ENCODE results near the gene COL18A1. TPM values are rescaled to one million over a fixed set of nuclear protein-coding genes. Genes with fewer than 3 reads are reported as not detected.

Gene COL18A1
- polyA plus RNA-seq, 1 of the 3 experiments (the other 2 are of a cell fraction) = 118 TPM

- POLR2A ChIA-PET = no interaction called here
Measured at GRCh38 chr21:45468051-45468970, 63.3 kb downstream of the COL18A1 start.

DNA sequence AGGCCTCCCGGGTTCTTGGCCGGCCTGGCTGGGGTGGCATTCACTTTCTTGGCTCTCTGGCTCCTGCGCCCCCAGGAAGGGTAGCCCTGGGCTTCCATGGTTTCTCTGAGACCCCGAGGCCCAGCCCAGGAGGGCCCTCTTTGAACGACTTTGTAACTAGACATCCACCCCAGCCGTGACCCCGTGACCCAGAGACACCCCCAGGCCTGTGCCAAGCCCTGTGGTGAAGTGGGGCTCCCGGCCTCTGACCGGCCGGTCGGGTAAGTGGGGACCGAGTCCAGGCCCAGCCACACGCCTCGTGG, 64.0 kb downstream of the COL18A1 start:
- Histone ChIP-seq H3K79me2 (ENCODE audit: insufficient read depth) (peaks cover 77% of the 10 kb centered on the region), H3F3A (replicated peaks; ENCODE audit: insufficient read depth) (peaks cover 17% of the 10 kb centered on the region), H3K27me3 (ENCODE audit: insufficient read depth) (no peaks in the 10 kb centered on the region), H3K9me2 (no peaks in the 10 kb centered on the region), H4K20me1 (ENCODE audit: insufficient read depth) (peaks cover 67% of the 10 kb centered on the region), H3K9me3 (no peaks in the 10 kb centered on the region), H3K27ac (ENCODE audit: low read depth in 2 of 2, low read length in 1 of 2) (peak overlapping the region in 1 of 2 experiments; percentile 85; a peak in 1 of 4 replicates), H3K9ac (no peak overlapping the region), H3K4me1 (ENCODE audit: control insufficient read depth in 1 of 2, insufficient read depth in 2 of 2, low read depth in 1 of 2, low read length in 1 of 2) (peaks cover 16 to 34% of the 10 kb centered on the region in 2 experiments; a peak in 3 of 4 replicates), H3K4me3 (ENCODE audit: low read depth in 2 of 2, low read length in 1 of 2) (no peak overlapping the region), H2AFZ (ENCODE audit: low read depth) (no peak overlapping the region), H3K4me2 (no peak overlapping the region), H3K36me3 (replicated peaks in 1 of 2; ENCODE audit: control insufficient read depth in 1 of 2, insufficient read depth in 2 of 2, low read length in 1 of 2) (peaks cover 4 to 13% of the 10 kb centered on the region in 2 experiments)
- DNase-seq = no peak
- ChIA-PET POLR2A (no interaction called here), CTCF (interaction anchor here (1.5 to 2.2 kb wide), 2 partner anchors 10 to 352 kb away, joined by 3 to 21 read pairs; no protein-coding TSS in a partner anchor)
- WGBS (ENCODE audit: low lambda C conversion rate) = 100% methylated on average over 4 of the region's 14 CpGs
- TF ChIP-seq, protein P1, sequence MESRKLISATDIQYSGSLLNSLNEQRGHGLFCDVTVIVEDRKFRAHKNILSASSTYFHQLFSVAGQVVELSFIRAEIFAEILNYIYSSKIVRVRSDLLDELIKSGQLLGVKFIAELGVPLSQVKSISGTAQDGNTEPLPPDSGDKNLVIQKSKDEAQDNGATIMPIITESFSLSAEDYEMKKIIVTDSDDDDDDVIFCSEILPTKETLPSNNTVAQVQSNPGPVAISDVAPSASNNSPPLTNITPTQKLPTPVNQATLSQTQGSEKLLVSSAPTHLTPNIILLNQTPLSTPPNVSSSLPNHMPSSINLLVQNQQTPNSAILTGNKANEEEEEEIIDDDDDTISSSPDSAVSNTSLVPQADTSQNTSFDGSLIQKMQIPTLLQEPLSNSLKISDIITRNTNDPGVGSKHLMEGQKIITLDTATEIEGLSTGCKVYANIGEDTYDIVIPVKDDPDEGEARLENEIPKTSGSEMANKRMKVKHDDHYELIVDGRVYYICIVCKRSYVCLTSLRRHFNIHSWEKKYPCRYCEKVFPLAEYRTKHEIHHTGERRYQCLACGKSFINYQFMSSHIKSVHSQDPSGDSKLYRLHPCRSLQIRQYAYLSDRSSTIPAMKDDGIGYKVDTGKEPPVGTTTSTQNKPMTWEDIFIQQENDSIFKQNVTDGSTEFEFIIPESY (IDR thresholded peaks at IDR 0.05; ENCODE audit: borderline replicate concordance, low read depth) = no peak
- TF ChIP-seq TCF12 (IDR thresholded peaks at IDR 0.05) = no peak
- no peak for TF ChIP-seq GABPA (IDR thresholded peaks at IDR 0.05; ENCODE audit: low read depth)
- TF ChIP-seq, protein P2, sequence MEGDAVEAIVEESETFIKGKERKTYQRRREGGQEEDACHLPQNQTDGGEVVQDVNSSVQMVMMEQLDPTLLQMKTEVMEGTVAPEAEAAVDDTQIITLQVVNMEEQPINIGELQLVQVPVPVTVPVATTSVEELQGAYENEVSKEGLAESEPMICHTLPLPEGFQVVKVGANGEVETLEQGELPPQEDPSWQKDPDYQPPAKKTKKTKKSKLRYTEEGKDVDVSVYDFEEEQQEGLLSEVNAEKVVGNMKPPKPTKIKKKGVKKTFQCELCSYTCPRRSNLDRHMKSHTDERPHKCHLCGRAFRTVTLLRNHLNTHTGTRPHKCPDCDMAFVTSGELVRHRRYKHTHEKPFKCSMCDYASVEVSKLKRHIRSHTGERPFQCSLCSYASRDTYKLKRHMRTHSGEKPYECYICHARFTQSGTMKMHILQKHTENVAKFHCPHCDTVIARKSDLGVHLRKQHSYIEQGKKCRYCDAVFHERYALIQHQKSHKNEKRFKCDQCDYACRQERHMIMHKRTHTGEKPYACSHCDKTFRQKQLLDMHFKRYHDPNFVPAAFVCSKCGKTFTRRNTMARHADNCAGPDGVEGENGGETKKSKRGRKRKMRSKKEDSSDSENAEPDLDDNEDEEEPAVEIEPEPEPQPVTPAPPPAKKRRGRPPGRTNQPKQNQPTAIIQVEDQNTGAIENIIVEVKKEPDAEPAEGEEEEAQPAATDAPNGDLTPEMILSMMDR (IDR thresholded peaks at IDR 0.05) = no peak
- TF ChIP-seq, protein P3, sequence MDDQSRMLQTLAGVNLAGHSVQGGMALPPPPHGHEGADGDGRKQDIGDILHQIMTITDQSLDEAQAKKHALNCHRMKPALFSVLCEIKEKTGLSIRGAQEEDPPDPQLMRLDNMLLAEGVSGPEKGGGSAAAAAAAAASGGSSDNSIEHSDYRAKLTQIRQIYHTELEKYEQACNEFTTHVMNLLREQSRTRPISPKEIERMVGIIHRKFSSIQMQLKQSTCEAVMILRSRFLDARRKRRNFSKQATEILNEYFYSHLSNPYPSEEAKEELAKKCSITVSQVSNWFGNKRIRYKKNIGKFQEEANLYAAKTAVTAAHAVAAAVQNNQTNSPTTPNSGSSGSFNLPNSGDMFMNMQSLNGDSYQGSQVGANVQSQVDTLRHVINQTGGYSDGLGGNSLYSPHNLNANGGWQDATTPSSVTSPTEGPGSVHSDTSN (IDR thresholded peaks at IDR 0.05) = no peak
- TF ChIP-seq GATA2 (CRISPR knock-in tag; IDR thresholded peaks at IDR 0.05) = no peak
- no peak for TF ChIP-seq RFX5 (IDR thresholded peaks at IDR 0.05; ENCODE audit: low read length)
- TF ChIP-seq RAD21 (IDR thresholded peaks at IDR 0.05; ENCODE audit: low read length) = no peak
- TF ChIP-seq, protein P4, sequence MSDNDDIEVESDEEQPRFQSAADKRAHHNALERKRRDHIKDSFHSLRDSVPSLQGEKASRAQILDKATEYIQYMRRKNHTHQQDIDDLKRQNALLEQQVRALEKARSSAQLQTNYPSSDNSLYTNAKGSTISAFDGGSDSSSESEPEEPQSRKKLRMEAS (IDR thresholded peaks at IDR 0.05; ENCODE audit: low read depth) = no peak
- TF ChIP-seq TAF1 (IDR thresholded peaks at IDR 0.05; ENCODE audit: borderline replicate concordance, low read depth, low read length) = no peak
- no peak for TF ChIP-seq NRF1 (IDR thresholded peaks at IDR 0.05; ENCODE audit: low read depth, low read length)

More at GRCh38 chr21:45468051-45468970, 63.3 kb downstream of the COL18A1 start:
- no peaks in the 10 kb centered on the region for H3K9me3 ChIP-seq
- H3K4me1 ChIP-seq (ENCODE audit: control insufficient read depth in 1 of 2, insufficient read depth in 2 of 2, low read depth in 1 of 2, low read length in 1 of 2) = peaks cover 16 to 34% of the 10 kb centered on the region in 2 experiments; a peak in 3 of 4 replicates
- no peak overlapping the region for H3K4me3 ChIP-seq (ENCODE audit: low read depth in 2 of 2, low read length in 1 of 2)
- CTCF ChIA-PET = interaction anchor here (1.0 to 2.2 kb wide), 3 partner anchors 10 to 352 kb away, joined by 3 to 21 read pairs (median 4); no protein-coding TSS in a partner anchor
- DNase-seq = no peak
- peaks cover 83% of the 10 kb centered on the region for H3K79me2 ChIP-seq (ENCODE audit: insufficient read depth)
- no peak overlapping the region for H3K9ac ChIP-seq
- no peak overlapping the region for H3K4me2 ChIP-seq
- WGBS (ENCODE audit: low lambda C conversion rate) = 97% methylated on average over 20 of the region's 45 CpGs
- peaks cover 68% of the 10 kb centered on the region for H4K20me1 ChIP-seq (ENCODE audit: insufficient read depth)
- H3K9me2 ChIP-seq = no peaks in the 10 kb centered on the region
- no peaks in the 10 kb centered on the region for H3K27me3 ChIP-seq (ENCODE audit: insufficient read depth)
- H3K27ac ChIP-seq (ENCODE audit: low read depth in 2 of 2, low read length in 1 of 2) = no peak overlapping the region; a peak in 1 of 4 replicates
- H3F3A ChIP-seq (replicated peaks; ENCODE audit: insufficient read depth) = peaks cover 17% of the 10 kb centered on the region
- H2AFZ ChIP-seq (ENCODE audit: low read depth) = no peak overlapping the region
- H3K36me3 ChIP-seq (replicated peaks in 1 of 2; ENCODE audit: control insufficient read depth in 1 of 2, insufficient read depth in 2 of 2, low read length in 1 of 2) = peaks cover 4 to 13% of the 10 kb centered on the region in 2 experiments
- TF ChIP-seq MXI1 (IDR thresholded peaks at IDR 0.05; ENCODE audit: low read depth, low read length) (no peak), TAF1 (IDR thresholded peaks at IDR 0.05; ENCODE audit: borderline replicate concordance, low read depth, low read length) (no peak), FOXJ3 (CRISPR knock-in tag; IDR thresholded peaks at IDR 0.05) (no peak), NFIC (IDR thresholded peaks at IDR 0.05; ENCODE audit: borderline replicate concordance) (no peak), RCOR1 (IDR thresholded peaks at IDR 0.05; ENCODE audit: low read length) (no peak), NRF1 (IDR thresholded peaks at IDR 0.05; ENCODE audit: low read depth, low read length) (no peak), SMC3 (IDR thresholded peaks at IDR 0.05; ENCODE audit: low read depth, low read length) (no peak)
- TF ChIP-seq, protein P1 (IDR thresholded peaks at IDR 0.05; ENCODE audit: borderline replicate concordance, low read depth) = no peak
- TF ChIP-seq, protein P3 (IDR thresholded peaks at IDR 0.05) = no peak
